ENCODE results near the gene RCVRN.

DNA sequence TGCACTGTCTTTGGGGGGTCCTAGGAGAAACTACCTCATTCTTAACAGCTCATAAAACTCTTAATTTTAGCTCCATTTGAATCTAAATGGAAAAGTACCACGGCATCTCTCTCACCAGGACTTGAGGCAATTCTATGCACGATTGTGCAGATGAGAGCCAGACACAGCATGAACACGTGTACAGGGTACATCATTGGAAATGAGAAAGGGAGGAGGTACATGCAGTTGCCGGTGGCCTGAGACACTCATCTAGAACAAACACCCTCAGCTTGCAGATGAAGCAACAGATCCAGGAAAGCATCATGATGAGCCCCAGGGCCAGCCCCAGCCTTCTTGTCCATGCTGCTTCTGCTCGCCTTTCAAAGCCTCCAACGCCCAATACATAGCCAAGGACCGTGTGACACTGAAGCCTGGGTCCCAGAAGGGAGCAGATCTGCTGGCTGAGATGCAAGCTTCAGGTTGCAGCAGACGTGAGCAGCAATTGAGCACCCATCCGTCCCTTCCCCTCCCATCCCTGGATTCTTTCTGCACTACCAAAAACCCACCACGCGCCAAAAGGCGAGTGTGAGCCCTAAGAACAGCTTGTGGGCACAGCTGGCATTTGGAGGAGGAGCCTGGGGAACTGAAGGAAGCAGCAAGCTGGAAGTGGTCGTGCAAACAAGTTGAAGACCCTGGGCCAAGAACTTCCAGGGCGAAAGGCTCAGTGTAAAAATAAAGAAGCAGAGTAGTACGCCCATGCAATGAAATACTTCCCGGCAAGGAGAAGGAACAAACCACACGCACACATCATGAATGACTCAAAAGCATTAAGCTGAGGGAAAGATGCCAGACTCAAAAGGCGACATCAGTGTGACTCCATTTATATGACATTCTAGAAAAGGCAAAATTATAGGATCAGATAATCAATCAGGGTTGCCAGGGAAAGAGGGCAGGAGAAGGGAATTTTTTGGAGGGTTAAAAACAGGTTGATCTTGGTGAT is 7.3 kb upstream of the RCVRN start:
- TF ChIP-seq, protein P1, sequence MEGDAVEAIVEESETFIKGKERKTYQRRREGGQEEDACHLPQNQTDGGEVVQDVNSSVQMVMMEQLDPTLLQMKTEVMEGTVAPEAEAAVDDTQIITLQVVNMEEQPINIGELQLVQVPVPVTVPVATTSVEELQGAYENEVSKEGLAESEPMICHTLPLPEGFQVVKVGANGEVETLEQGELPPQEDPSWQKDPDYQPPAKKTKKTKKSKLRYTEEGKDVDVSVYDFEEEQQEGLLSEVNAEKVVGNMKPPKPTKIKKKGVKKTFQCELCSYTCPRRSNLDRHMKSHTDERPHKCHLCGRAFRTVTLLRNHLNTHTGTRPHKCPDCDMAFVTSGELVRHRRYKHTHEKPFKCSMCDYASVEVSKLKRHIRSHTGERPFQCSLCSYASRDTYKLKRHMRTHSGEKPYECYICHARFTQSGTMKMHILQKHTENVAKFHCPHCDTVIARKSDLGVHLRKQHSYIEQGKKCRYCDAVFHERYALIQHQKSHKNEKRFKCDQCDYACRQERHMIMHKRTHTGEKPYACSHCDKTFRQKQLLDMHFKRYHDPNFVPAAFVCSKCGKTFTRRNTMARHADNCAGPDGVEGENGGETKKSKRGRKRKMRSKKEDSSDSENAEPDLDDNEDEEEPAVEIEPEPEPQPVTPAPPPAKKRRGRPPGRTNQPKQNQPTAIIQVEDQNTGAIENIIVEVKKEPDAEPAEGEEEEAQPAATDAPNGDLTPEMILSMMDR (conservative IDR thresholded peaks at IDR 0.05 in 1 of 2, IDR thresholded peaks at IDR 0.05 in 1 of 2; ENCODE audit: extremely low read depth in 1 of 2, insufficient read depth in 1 of 2, low read depth in 1 of 2, low read length in 2 of 2) = no peak
- TF ChIP-seq EZH2 (IDR thresholded peaks at IDR 0.05; ENCODE audit: borderline replicate concordance, low read length) = no peak

All from mammary epithelial cell (primary cell).